HepG2 (cell line): Measurements from ENCODE around the gene PPM1H. TPM values are rescaled to one million over a fixed set of nuclear protein-coding genes. Genes with fewer than 3 reads are reported as not detected.
A peak's percentile ranks its signal among the peaks of the same experiment; 100 is the strongest.

Experiments
- ATAC-seq: fragments of 200-7000 bp; cut with Tn5 transposase; 3 replicates; pipeline ENCODE4 v1.9.1; 2020; ENCODE audit warnings: mild to moderate bottlenecking, moderate library complexity
- BruUV-seq: library from RNA; stranded (reverse); fragments of 400-500 nt; replicated peaks from 2 replicates; lab custom pipeline; 2021; lab: Mats Ljungman, UMichigan
- CTCF ChIA-PET: fragments of 300-600 bp; formaldehyde crosslinking; extraction: SDS; loops from one replicate; lab custom pipeline; 2021; ENCODE audit warnings: low total read pairs, inconsistent platforms, low intra/inter-chr PET ratio; lab: Yijun Ruan, JAX
- POLR2A ChIA-PET: fragments of 350-600 bp; sonication (Branson Sonifier 250); formaldehyde crosslinking; loops from one replicate; lab custom pipeline; 2020; ENCODE audit warnings: antibody characterized with exemption, inconsistent platforms; lab: Yijun Ruan, JAX
- DNase-seq: peaks from one replicate; pipeline ENCODE4 v3.0.0-alpha.2; 2015; ENCODE audit warnings: low spot score
- FAIRE-seq: peaks from 3 replicates; lab custom pipeline; 2011; peaks lifted over from hg19 to GRCh38; lab: Jason Lieb, UNC
- H2AFZ ChIP-seq: one replicate; pipeline ENCODE4 v1.6.1; 2011; ENCODE audit warnings: low read length, inconsistent platforms
- H3K27ac ChIP-seq: fragments of 300-600 bp; 3 replicates; pipeline ENCODE4 v1.8.0; 2011; ENCODE audit warnings: mixed run types, mild to moderate bottlenecking, mixed read lengths, low read length, inconsistent platforms; ENCODE audit not compliant: insufficient read depth; ENCODE audit errors: extremely low read length
- H3K27me3 ChIP-seq, 2 experiments: fragments of 200-600 bp in 1 of 2; 2 replicates in 1 of 2; 3 replicates in 1 of 2; pipeline versions ENCODE4 v1.6.0 to v1.8.0; 2011; ENCODE audit warnings: low read length in 2 of 2, mild to moderate bottlenecking in 2 of 2, moderate library complexity in 2 of 2, inconsistent platforms in 1 of 2; ENCODE audit not compliant: insufficient read depth in 2 of 2, control insufficient read depth in 1 of 2
- H3K36me3 ChIP-seq, 2 experiments: fragments of 200-600 bp in 1 of 2; replicated peaks in 1 of 2; 2 replicates in 1 of 2; 3 replicates in 1 of 2; pipeline versions ENCODE4 v1.5.1 to v1.8.0; 2011; ENCODE audit warnings: low read length in 2 of 2, inconsistent platforms in 1 of 2; ENCODE audit not compliant: insufficient read depth in 2 of 2, control insufficient read depth in 1 of 2
- H3K4me1 ChIP-seq: 2 replicates; pipeline ENCODE4 v1.5.1; 2012; ENCODE audit warnings: low read length, inconsistent platforms; ENCODE audit not compliant: insufficient read depth
- H3K4me2 ChIP-seq: 2 replicates; pipeline ENCODE4 v1.6.0; 2011; ENCODE audit warnings: low read depth, low read length, inconsistent platforms
- H3K4me3 ChIP-seq, 3 experiments: fragments of 200-600 bp in 1 of 3; sonication (generic), shearing (Covaris generic) in 1 of 3; replicated peaks in 1 of 3; 2 replicates each; pipeline ENCODE4 v1.5.1; 2011 to 2016; ENCODE audit warnings: low read length in 3 of 3, inconsistent platforms in 2 of 3, low read depth in 2 of 3, mild to moderate bottlenecking in 2 of 3, control low read depth in 1 of 3, mixed read lengths in 1 of 3; ENCODE audit not compliant: insufficient read depth in 1 of 3
- H3K79me2 ChIP-seq: one replicate; pipeline ENCODE4 v1.6.1; 2011; ENCODE audit warnings: low read length, inconsistent platforms; ENCODE audit not compliant: insufficient read depth
- H3K9ac ChIP-seq: 2 replicates; pipeline ENCODE4 v1.6.0; 2011; ENCODE audit warnings: mild to moderate bottlenecking, low read depth, low read length, inconsistent platforms; ENCODE audit not compliant: insufficient read depth
- H3K9me3 ChIP-seq: 2 replicates; pipeline ENCODE4 v1.5.1; 2012; ENCODE audit warnings: mild to moderate bottlenecking, low read length
- H4K20me1 ChIP-seq: 2 replicates; pipeline ENCODE4 v1.6.0; 2011; ENCODE audit warnings: inconsistent platforms, mild to moderate bottlenecking, low read length, moderate library complexity; ENCODE audit not compliant: insufficient read depth
- ZNF501 ChIP-seq: sonication (generic); formaldehyde crosslinking; IDR thresholded peaks from 2 replicates; pipeline ENCODE4 v1.5.1; 2020; ENCODE audit warnings: mild to moderate bottlenecking, moderate library complexity, missing genetic modification reagents
- ZNF672 ChIP-seq: sonication (generic); formaldehyde crosslinking; IDR thresholded peaks from 2 replicates; pipeline ENCODE4 v1.8.1; 2022; ENCODE audit warnings: missing genetic modification reagents
- ZNF816 ChIP-seq: sonication (generic); formaldehyde crosslinking; IDR thresholded peaks from 2 replicates; pipeline ENCODE4 v1.8.0; 2022; ENCODE audit warnings: missing genetic modification reagents, mild to moderate bottlenecking, borderline replicate concordance
- WGBS: methylation state at CpG from one replicate; pipeline ENCODE4 v1.1.6; 2017; ENCODE audit warnings: low lambda C conversion rate; 5-methylcytosine and 5-hydroxymethylcytosine counted together
- in situ Hi-C: cut with HindIII; loops from 2 replicates; pipeline ENCODE4 v1.10.0; 2017; ENCODE audit warnings: low pct_unique_long_range_greater_than_20kb; ENCODE audit not compliant: extremely low pct_ligation_motif_present
- intact Hi-C: fragments of 100-400 bp; cut with micrococcal nuclease; formaldehyde crosslinking; loops from one replicate; pipeline ENCODE4 v1.10.0; 2022; ENCODE audit not compliant: unreplicated experiment
- polyA plus RNA-seq, 8 experiments: library from polyadenylated mRNA; depleted of rRNA in 3 of 8; stranded (reverse) in 7 of 8; unstranded in 1 of 8; fragments of >200 nt; fragmentation: Illumina TruSeq in 4 of 8; extraction: Trizol in 4 of 8; gene quantifications; 2 replicates each; pipeline versions ENCODE4 v1.2.1 to v1.2.3, GENCODE V29; 2011 to 2016; ENCODE audit warnings: low read depth in 4 of 8, missing spikeins in 1 of 8, mixed read lengths in 1 of 8; ENCODE audit not compliant: insufficient read depth in 1 of 8
- total RNA-seq, 5 experiments: library from RNA; depleted of rRNA; stranded (reverse); fragments of >200 nt; fragmentation: Illumina TruSeq; extraction: Trizol; gene quantifications; 2 replicates each; pipeline ENCODE4 v1.2.3, GENCODE V29; 2016; ENCODE audit warnings: low read depth in 1 of 5
- TF ChIP-seq, protein P1 (sequence below): sonication (generic); formaldehyde crosslinking; IDR thresholded peaks from 2 replicates; pipeline ENCODE4 v1.4.0; 2020; ENCODE audit warnings: missing genetic modification reagents, mild to moderate bottlenecking, borderline replicate concordance

Gene PPM1H
- total and polyA plus RNA-seq, 2 of the 13 experiments (the other 11 are each of a cell fraction or from before 2014, with no cell fraction given), result 29.1 to 38.1 TPM

DNA sequence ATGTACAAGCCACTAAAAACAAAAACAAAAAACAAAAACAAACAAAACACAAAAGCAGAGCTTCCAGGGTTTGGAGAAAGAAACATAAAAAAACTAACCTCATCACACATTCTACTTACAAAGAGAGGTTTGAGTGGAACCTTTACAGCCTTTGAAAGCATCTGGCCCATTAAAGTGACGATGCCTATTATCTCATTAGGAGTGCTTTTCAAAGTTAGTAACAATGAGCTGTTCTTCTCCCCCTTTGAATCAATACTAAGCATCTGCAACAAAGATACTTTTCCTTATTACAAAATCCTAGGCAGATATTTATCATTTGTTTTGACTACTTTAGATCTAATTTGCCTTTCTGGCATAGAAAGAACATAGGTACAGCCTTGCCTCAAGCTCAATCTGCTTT lies 217.3 kb downstream of the PPM1H start:
- ATAC-seq, result no peak
- no peak for TF ChIP-seq ZNF501 (CRISPR knock-in tag)
- Histone ChIP-seq H3K9ac (no peak overlapping the region), H3K36me3 (peaks cover 28 to 77% of the 10 kb centered on the region in 2 experiments), H3K9me3 (no peaks in the 10 kb centered on the region), H2AFZ (no peak overlapping the region), H3K4me3 (no peak overlapping the region), H3K4me1 (no peaks in the 10 kb centered on the region), H3K4me2 (no peak overlapping the region), H4K20me1 (no peaks in the 10 kb centered on the region), H3K27me3 (no peaks in the 10 kb centered on the region), H3K79me2 (no peaks in the 10 kb centered on the region), H3K27ac (no peak overlapping the region)
- no peak for DNase-seq
- CTCF ChIA-PET, result no interaction called here
- in situ Hi-C loops (no loop called here), intact Hi-C loops (no loop called here)
- BruUV-seq, result TSS peak; percentile 13
- POLR2A ChIA-PET, result no interaction called here
- 95% methylated on average over 1 of the region's 1 CpG for WGBS
- no peak for FAIRE-seq

GRCh38 chr12:62716866-62717525 lies 218.0 kb downstream of the PPM1H start:
- ATAC-seq, result no peak
- POLR2A ChIA-PET, result no interaction called here
- Histone ChIP-seq H3K4me3 (no peak overlapping the region), H3K4me2 (no peak overlapping the region), H3K36me3 (peaks cover 28 to 83% of the 10 kb centered on the region in 2 experiments), H3K9ac (no peak overlapping the region), H2AFZ (no peak overlapping the region), H3K27ac (no peak overlapping the region), H3K27me3 (no peaks in the 10 kb centered on the region), H3K79me2 (no peaks in the 10 kb centered on the region), H3K9me3 (no peaks in the 10 kb centered on the region), H4K20me1 (no peaks in the 10 kb centered on the region), H3K4me1 (no peaks in the 10 kb centered on the region)
- CTCF ChIA-PET, result no interaction called here
- BruUV-seq, result no TSS peak
- WGBS, result 82% methylated on average over 5 of the region's 5 CpGs
- TF ChIP-seq, protein P1, sequence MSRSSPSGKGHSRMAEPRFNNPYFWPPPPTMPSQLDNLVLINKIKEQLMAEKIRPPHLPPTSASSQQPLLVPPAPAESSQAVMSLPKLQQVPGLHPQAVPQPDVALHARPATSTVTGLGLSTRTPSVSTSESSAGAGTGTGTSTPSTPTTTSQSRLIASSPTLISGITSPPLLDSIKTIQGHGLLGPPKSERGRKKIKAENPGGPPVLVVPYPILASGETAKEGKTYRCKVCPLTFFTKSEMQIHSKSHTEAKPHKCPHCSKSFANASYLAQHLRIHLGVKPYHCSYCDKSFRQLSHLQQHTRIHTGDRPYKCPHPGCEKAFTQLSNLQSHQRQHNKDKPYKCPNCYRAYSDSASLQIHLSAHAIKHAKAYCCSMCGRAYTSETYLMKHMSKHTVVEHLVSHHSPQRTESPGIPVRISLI (CRISPR knock-in tag), result no peak
- TF ChIP-seq ZNF672 (CRISPR knock-in tag) (no peak), ZNF816 (CRISPR knock-in tag) (no peak)
- no peak for DNase-seq
- in situ Hi-C loops (no loop called here), intact Hi-C loops (no loop called here)
- no peak for FAIRE-seq
